SHP77 (cell line): Measurements from ENCODE around the gene HEPACAM.

Experiments used
- DNase-seq, 2 experiments: peaks; one replicate each; lab custom pipeline; 2025; lab: John Stamatoyannopoulos, UW

The HEPACAM gene

GRCh38 chr11:124898711-124899110, 37.1 kb downstream of the HEPACAM start:
- no peak for DNase-seq

GRCh38 chr11:124898263-124898680, 37.6 kb downstream of the HEPACAM start:
- no peak for DNase-seq

GRCh38 chr11:124897674-124898262, 38.1 kb downstream of the HEPACAM start, which contains the start of gene ROBO4:
ROBO4 (minus strand) TSS chr11:124897865; CDS start chr11:124897795, 70 bp downstream.
- DNase-seq, result no peak

- DNase-seq, result no peak
Measured at GRCh38 chr11:124896821-124897391, 38.9 kb downstream of the HEPACAM start.

GRCh38 chr11:124896071-124896750, 39.6 kb downstream of the HEPACAM start:
- no peak for DNase-seq

- DNase-seq, result no peak
Measured at GRCh38 chr11:124895471-124895971, 40.3 kb downstream of the HEPACAM start.

GRCh38 chr11:124894606-124895430, 41.0 kb downstream of the HEPACAM start:
- DNase-seq, result no peak

- no peak for DNase-seq
Measured at GRCh38 chr11:124893781-124894401, 42.0 kb downstream of the HEPACAM start.

GRCh38 chr11:124892750-124893454, 42.9 kb downstream of the HEPACAM start:
- DNase-seq, result no peak

GRCh38 chr11:124892146-124892545, 43.7 kb downstream of the HEPACAM start:
- DNase-seq, result no peak

GRCh38 chr11:124891373-124891861, 44.4 kb downstream of the HEPACAM start:
- no peak for DNase-seq

- DNase-seq, result no peak
Measured at GRCh38 chr11:124890683-124891372, 45.0 kb downstream of the HEPACAM start.

- no peak for DNase-seq
Measured at GRCh38 chr11:124890151-124890550, 45.7 kb downstream of the HEPACAM start.

- DNase-seq, result no peak
Measured at GRCh38 chr11:124889191-124890091, 46.4 kb downstream of the HEPACAM start.

GRCh38 chr11:124887667-124888013, 48.2 kb downstream of the HEPACAM start:
- no peak for DNase-seq

GRCh38 chr11:124886978-124887666, 48.7 kb downstream of the HEPACAM start:
- no peak for DNase-seq

GRCh38 chr11:124886476-124886875, 49.4 kb downstream of the HEPACAM start:
- DNase-seq, result no peak

- DNase-seq, result no peak
Measured at GRCh38 chr11:124884869-124885479, 50.9 kb downstream of the HEPACAM start.
